Hematopoietic multipotent progenitor cell (in vitro differentiated cells): ENCODE measurements around the gene DNAH2. TPM values are rescaled to one million over a fixed set of nuclear protein-coding genes. Genes with fewer than 3 reads are reported as not detected.
"Not testable (repeated sequence)": the region's sequence is repeated elsewhere in the genome, so short reads cannot be mapped to it uniquely, and the experiment has no call there.

ENCODE experiments used
- DNase-seq, 3 donors: peaks; one replicate each; pipeline ENCODE4 v3.0.0-alpha.2; 2011 to 2015; ENCODE audit warnings: low read depth in 2 of 3, low spot score in 2 of 3
- total RNA-seq: library from RNA; depleted of rRNA; stranded (reverse); fragments of >200 nt; gene quantifications from one replicate; pipeline ENCODE4 v1.2.3, GENCODE V29; 2012

The DNAH2 gene
- total RNA-seq, 1 donor, result under 0.01 TPM

DNA sequence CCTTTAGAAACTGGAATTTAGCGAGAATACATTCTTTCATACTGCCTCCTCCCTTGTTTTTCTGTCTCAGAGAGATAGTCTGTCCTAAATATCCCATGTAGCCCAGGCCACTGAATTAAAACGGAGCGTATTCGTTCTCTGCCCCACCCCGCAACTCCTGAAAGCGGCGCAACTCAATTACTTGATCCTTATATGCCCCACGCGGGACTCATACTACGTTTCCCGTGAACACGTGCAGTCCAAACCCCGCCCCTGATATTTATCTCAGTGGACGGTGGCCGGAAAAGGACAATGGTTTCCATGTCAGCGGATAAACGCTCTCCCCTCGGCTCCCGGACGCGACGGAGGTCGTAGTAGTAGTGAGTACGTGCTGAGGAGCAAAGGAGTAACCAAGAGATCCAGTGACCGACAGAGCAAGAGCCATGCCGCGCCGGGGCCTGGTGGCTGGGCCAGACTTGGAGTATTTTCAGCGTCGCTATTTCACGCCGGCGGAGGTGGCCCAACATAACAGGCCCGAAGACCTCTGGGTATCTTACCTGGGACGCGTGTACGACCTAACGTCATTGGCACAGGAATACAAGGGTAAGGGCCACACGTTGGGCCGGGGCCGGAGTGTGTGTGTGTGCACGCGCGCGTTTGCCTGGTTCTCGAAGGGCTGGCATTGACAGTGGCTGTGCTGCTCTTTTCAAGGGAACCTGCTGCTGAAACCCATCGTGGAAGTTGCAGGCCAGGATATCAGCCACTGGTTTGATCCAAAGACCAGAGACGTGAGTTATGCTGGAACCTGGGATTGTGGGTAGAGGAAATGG is 140.4 kb downstream of the DNAH2 start, which contains the start of gene CYB5D1:
CYB5D1 (plus strand) TSS at position 291 of the 809 bp plus-strand sequence; CDS start at position 423, 132 bp downstream.
- DNase-seq, result peak; percentile 93 to 96 (median 94)

DNA sequence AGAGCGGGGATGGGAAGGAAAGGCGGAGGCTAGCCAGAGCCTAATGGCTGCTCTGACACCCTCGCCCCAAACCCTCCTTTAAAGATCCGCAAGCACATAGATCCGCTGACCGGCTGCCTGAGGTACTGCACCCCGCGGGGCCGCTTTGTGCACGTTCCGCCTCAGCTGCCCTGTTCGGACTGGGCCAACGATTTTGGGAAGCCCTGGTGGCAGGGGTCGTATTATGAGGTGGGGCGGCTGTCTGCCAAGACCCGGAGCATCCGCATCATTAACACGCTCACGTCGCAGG is 140.9 kb downstream of the DNAH2 start:
- DNase-seq, result peak in 2 of 3 donors; percentile 51 to 58

DNA sequence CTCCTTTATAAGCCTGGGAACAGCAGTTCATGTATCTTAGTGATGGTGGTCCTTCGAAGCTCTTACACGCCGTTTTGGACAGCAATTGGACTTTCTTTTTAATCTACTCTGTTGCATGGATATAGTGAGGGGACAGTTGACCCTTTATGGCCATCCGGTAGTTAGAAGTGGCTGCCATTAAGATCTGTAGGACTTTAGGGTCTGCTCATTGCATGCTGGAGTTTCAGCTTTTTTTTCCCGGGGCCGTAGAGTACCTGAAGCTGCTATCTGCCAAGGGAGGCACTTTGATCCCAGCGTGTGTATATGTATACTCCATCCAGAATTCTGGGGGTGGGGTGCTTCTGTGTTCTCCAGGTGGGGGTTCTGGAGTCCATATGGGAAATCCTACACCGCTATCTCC is 141.5 kb downstream of the DNAH2 start:
- DNase-seq, result no peak

DNA sequence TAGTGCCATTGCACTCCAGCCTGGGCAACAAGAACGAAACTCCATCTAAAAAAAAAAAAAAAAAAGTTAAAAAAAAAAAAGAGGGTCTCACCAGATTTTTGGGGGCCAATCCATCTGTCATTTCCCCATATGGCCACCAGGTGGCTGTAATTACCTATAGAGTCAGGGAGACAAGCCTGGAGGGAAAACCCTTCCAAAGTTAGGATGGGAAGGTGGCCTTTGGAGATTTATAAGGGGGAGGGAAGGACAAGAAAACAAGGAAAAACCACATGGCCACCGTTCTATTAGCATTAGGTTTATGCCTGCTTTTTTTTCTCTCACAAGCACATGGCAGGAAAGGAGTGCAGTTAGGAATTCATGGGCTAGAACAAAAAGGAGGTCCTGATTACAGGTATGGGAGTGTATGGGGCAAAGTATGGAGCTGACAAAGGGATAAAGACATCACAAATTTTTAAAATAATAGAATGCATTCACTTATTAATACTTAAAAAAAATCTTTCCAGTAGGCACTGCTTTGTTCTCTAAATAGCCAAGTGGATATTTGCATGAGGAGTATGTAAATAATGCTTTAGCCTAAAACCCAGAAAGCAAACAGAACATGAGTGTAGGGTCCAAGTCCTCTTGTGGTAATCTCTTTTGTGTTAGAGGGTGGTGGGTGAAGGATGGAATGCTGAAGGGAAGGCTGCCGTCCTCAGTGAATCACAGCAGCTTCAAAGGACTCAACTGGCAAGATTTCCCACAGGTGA is 145.3 kb downstream of the DNAH2 start:
- DNase-seq, result peak in 2 of 3 donors; percentile 56 to 84

DNA sequence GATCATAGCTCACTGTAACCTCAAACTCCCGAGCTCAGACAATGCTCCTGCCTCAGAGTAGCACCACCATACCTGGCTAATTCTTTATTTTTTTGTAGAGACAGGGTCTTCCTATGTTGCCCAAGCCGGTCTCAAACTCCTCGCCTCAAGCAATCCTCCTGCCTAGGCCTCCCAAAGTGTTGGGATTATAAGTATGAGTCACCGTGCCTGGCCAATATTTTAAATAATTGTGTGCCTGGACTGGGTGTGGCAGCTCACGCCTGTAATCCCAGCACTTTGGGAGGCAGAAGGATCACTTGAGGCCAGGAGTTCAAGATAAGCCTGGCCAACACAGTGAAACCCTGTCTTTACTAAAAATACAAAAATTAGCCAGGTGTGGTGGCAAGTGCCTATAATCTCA is 146.8 kb downstream of the DNAH2 start:
- DNase-seq, result not testable (repeated sequence)

DNA sequence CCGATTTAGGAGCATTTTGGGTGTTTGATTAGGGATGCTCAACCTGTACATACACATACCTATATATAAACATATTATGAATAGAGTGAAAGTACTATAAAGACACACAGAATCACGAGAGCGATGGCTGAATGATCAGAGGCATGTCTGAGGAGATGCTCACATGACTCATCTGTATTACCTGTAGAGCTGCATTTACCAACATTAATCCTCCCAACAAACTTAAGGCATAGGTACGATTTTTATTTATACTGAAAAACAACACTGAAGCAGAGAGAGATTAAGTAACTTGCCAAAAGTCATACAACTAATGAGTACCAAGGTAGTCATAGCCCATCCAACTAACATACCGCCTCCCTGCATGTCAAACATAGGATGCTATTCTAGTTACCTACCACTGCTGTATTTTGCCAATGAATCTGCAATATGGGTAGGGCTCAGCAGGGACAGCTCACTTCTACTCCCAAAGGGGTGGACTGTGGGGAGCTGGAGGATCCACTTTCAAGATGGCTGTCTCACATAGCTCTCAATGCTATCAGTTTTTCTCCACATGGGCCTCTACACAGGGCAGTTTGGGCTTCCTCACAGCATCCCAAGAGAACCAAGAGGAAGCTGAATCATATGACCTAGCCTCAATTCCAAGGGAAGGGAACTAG is 147.6 kb downstream of the DNAH2 start:
- DNase-seq, result no peak

DNA sequence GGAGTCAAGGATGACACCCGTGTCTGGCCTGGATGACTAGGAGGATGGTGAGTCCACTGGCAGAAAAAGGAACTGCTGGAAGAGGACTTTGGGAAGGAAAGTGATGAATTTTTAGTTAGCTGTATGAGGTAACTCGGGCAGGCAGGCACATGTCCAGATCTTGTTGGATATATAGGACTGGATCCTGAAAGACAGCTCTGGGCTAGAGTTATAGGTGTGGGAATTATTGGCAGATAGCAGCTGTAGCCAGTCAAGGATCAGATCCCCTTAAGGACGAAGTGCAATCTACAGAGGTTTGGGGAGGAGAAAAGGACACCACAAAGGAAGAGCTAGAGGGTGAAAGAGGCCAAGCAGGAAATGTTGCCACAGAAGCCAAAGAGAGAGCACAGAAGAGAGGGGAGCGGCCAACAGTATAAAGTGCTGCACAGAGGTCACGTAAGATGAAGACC is 150.4 kb downstream of the DNAH2 start:
- DNase-seq, result no peak

DNA sequence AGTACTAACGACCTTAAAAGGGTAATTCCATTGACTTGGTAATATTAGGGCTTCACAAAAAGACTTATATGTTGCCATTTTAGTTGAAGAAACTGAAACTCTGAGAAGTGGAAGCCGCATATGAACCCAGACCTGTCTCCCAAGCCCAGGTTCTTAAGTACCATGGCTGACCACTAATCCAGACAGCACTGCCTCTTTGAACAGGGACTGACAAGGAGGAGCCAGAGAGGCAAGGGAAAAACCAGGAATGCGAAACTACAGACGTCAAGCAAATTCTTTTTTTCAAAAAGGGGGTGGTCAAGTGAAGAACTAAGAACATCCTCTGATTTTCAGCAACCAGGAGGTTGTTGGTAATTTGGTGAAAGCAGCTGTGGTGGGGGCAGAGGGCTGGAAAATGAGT is 155.5 kb downstream of the DNAH2 start:
- DNase-seq, result no peak

DNA sequence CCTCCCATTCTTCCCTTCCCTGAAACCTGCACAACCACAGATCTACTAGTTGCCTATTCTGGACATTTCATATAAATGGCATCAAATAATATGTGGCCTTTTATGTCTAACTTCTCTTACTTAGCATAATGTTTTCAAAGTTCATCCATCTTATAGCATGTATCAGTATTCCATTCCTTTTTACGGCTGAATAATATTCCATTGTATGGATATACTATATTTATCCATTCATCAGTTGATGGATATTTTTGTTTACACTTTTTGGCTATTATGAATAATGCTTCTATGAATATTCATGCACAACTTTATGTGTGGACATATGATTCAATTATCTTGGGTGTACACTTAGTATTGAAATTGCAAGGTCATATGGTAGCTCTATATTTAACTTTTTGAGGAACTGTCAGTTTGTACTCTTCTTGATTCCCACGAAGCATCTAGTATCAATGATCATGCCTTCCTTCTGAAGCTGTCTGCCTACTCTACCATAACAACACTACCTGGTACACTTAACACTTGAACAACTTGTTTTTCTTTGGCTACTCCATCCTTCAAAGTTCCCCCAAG is 158.3 kb downstream of the DNAH2 start:
- no peak for DNase-seq

DNA sequence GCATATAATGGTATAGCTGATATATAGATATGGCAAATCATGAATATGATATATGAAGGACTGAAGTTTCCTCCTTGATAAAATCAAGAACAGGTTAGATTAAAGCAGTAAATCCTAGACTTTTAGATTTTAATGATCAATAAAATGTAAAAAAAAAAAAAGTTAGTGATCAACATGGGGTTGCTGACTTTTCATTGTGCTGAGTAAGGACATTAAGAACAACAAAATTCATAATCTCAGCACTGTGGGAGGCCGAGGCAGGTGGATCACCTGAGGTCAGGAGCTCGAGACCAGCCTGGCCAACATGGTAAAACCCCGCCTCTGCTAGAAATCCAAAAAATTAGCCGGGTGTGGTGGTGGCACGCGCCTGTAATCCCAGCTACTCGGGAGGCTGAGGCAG is 160.7 kb downstream of the DNAH2 start:
- no peak for DNase-seq

DNA sequence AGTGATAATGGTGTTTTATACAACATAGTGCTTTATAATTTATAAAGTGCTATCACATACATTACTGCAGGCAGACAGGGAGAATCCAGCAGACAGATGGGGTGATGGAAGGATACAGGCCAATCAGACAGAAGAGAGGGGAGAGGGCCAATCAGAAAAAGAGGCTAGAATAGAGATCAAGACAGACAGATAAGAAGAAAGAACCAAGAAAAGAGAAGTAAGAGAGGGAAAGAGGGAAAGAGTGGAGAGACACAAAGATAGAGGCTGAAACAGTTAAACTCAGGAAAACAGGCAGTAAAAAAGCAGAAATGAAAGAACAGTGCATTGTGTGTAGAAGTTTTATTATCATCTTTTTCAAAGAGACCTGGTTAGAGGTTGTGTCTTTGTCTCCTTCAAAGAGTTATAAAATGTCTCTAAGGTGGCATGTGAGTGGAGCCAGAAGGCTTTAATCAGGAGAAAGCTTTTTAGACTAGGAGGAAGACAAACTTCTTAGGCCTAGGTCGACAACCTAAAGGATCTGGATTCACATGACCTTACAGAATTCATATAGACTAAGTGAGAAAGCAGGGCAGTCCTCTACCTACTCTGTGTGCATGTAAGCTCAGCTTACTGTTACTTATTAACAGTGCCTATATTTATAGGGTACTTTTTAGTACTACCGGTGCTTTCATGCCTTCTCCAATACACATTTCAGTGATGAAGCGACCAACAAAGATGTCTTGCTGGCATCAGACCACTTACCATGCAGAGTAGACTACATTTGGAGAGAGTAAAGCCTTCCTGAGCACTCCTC is 162.7 kb downstream of the DNAH2 start:
- no peak for DNase-seq

DNA sequence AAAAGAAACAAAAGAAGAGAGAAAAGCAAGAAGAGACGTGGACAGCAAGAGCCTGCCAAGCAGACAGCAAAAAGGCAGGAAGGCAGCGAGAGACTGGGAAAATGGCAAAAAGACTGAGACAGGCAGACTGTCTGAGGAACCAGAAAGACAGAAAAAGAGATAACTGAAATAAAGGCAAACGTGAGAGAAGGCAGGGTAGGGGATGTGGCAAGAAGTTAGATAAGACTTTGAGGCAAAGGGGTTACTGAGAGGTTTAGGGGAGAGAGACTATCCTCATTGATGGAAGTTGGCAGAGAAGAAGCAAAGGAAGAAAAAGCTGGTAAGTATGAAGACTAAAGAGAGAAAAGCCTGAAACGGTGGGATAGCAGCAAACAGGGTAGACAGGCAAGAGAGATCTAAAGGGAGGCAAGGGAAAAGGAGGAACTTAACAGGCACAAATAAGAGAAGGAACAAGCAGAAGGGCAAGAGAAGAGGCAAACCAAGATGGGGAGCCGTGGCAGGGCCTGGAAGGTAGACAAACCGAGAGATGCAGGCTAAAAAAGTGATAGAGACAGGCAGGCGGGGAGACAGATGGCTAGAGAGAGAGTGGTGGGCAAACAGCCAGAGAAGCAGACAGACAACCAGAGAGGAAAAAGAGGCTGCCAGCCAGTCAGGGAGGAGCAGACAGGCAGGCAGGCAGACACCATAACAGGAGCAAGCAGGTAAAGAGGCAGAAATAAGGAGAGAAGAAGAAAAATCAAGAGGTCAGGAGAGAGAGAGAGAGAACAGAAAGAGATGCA is 163.9 kb downstream of the DNAH2 start:
- no peak for DNase-seq

DNA sequence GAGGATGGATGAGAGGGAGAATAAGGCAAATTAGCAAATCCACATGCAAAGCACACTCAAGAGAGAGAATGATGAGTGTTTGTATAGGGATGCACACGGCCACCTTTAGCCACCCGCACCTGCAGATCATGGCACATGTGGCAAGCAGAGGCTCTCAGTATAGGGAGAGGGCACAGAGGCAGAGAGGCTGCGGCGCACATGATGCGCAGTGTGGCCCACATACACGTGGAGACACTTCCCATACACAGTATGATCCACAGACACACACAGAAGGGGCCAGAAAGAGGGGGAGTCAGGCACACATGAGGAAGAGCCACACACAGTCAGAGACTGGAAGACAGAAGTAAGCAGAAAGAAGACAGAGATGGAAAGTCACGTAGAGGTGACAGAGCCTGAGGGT is 164.5 kb downstream of the DNAH2 start:
- DNase-seq, result no peak

DNA sequence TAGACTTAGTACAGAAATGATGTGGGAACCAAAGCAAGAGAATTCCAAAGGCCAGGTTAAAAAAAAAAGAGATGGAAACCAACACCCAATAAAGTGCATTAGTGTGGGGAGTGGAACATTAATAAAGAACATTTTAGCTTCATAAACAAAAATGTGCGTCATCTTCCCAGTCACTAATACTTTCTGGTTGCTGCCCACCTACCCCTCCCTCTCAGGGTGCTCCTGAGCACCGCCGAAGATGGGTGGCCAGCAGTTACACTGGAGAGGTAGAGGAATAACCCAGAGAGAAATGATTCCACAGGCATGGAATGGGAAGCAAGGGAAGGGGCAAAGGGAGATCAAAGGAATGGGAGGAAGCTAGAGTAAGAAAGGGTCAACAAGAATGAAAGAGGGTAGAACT is 165.1 kb downstream of the DNAH2 start:
- DNase-seq, result no peak

Other genes starting within 250 kb of the DNAH2 start
- gene ZBTB4, start 238.1 kb upstream of the DNAH2 start, total RNA-seq, result 17.8 TPM
- not detected for gene SLC35G6, start 236.3 kb upstream of the DNAH2 start, total RNA-seq
- gene POLR2A, start 233.4 kb upstream of the DNAH2 start, total RNA-seq, result 234 TPM
- gene TNFSF12, start 168.7 kb upstream of the DNAH2 start, total RNA-seq, result 11.0 TPM
- gene TNFSF13, start 159.0 kb upstream of the DNAH2 start, total RNA-seq, result 15.3 TPM
- gene SENP3, start 155.8 kb upstream of the DNAH2 start, total RNA-seq, result 50.1 TPM
- gene CD68, start 138.1 kb upstream of the DNAH2 start, total RNA-seq, result 16.4 TPM
- 118 TPM for gene MPDU1, start 133.9 kb upstream of the DNAH2 start, total RNA-seq
- gene SOX15, start 127.7 kb upstream of the DNAH2 start, total RNA-seq, result 0.81 TPM
- gene FXR2, start 102.8 kb upstream of the DNAH2 start, total RNA-seq, result 22.6 TPM
- 14.0 TPM for gene SAT2, start 89.9 kb upstream of the DNAH2 start, total RNA-seq
- not detected for gene SHBG, start 87.6 kb upstream of the DNAH2 start, total RNA-seq
- gene ATP1B2, start 66.8 kb upstream of the DNAH2 start, total RNA-seq, result not detected
- 72.4 TPM for gene TP53, start 30.3 kb upstream of the DNAH2 start, total RNA-seq
- gene WRAP53, start 29.3 kb upstream of the DNAH2 start, total RNA-seq, result 14.5 TPM
- gene EFNB3, start 12.5 kb upstream of the DNAH2 start, total RNA-seq, result under 0.01 TPM
- gene KDM6B, start 116.5 kb downstream of the DNAH2 start, total RNA-seq, result 24.8 TPM
- gene TMEM88, start 137.3 kb downstream of the DNAH2 start, total RNA-seq, result 4.6 TPM
- gene NAA38, start 139.8 kb downstream of the DNAH2 start, total RNA-seq, result 97.8 TPM
- gene CYB5D1, start 140.3 kb downstream of the DNAH2 start, total RNA-seq, result 9.4 TPM
- 110 TPM for gene CHD3, start 171.0 kb downstream of the DNAH2 start, total RNA-seq
- 10.0 TPM for gene RNF227, start 198.5 kb downstream of the DNAH2 start, total RNA-seq
- gene KCNAB3, start 212.1 kb downstream of the DNAH2 start, total RNA-seq, result 1.1 TPM
- 66.5 TPM for gene TRAPPC1, start 214.2 kb downstream of the DNAH2 start, total RNA-seq
- 36.6 TPM for gene CNTROB, start 214.5 kb downstream of the DNAH2 start, total RNA-seq